T-helper 22 cell (primary cell): Measurements from ENCODE around the gene DPH2.

ENCODE experiments used
- DNase-seq: peaks from one replicate; pipeline ENCODE4 v3.0.0-alpha.2; 2020; ENCODE audit warnings: low read depth

The DPH2 gene

DNA sequence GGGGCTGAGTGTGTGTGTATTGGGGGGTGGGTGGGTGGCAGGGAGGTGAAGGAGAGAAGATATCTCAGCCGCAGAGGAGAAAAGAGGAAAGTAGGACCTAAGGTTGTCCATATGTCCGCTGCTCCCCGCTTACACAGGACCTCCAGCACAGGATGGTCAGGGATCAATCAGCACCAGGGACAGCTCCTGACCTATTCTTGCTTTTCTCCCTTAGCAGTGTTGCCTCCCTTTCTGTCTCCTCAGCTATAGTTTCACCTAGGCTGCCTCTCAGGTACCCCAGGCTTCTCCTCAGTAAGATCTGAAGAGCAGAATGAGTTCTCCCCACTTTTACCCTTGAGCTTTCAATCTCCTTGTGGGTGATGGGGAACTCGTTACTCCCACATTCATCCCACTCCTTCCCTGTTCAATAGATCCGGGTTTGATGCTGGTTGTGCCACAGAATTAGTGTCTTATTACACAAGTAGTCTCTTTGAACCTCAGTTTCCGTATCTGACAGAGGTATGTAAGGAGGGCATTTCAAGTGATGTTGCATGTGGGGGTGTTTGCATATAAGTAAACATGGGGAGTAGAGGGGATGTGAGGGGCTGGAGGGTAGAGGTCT, 1.4 kb upstream of the DPH2 start:
- DNase-seq: no peak

DNA sequence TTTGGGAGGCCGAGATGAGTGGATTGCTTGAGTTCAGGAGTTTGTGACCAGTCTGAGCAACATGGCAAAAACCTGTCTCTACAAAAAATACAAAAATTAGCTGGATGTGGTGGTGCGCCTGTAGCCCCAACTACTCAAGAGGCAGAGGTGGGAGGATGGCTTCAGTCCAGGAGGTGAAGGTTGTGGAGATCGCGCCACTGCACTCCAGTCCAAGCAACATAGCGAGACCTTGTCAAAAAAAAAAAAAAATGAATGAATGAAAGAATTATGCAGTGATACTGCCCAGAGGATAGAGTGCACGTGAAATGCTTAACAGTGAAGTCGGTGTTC, 429 bp upstream of the DPH2 start:
- no peak for DNase-seq

DNA sequence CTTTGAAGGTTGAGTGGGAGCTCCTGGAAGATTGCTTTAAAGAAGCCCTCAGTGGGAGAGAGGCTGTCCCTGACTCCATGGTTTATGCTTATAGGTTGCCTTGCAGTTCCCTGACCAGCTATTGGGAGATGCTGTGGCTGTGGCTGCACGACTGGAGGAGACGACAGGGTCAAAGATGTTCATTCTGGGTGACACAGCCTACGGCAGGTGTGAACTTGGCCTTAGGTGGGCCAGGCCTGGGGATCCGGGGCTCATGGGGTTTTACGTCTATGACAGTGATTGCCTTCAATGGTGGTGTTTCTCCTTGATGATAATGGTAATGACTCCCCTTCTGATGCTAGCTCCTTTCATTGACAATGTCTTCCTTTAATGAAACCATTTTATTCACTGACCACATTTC, 692 bp downstream of the DPH2 start:
- DNase-seq: no peak

DNA sequence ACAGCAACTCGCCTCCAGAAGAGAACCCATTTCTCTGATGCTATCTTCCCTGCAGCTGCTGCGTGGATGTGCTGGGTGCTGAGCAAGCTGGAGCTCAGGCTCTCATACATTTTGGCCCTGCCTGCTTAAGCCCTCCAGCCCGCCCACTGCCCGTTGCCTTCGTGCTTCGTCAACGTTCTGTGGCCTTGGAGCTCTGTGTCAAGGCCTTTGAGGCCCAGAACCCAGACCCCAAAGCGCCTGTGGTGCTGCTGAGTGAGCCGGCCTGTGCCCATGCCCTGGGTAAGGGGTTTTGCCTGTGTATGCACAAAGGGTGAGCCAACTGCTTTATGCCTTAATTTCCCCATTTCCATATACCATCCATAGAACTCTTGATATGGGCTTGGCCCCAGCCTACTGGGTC, 1.1 kb downstream of the DPH2 start:
- no peak for DNase-seq

DNA sequence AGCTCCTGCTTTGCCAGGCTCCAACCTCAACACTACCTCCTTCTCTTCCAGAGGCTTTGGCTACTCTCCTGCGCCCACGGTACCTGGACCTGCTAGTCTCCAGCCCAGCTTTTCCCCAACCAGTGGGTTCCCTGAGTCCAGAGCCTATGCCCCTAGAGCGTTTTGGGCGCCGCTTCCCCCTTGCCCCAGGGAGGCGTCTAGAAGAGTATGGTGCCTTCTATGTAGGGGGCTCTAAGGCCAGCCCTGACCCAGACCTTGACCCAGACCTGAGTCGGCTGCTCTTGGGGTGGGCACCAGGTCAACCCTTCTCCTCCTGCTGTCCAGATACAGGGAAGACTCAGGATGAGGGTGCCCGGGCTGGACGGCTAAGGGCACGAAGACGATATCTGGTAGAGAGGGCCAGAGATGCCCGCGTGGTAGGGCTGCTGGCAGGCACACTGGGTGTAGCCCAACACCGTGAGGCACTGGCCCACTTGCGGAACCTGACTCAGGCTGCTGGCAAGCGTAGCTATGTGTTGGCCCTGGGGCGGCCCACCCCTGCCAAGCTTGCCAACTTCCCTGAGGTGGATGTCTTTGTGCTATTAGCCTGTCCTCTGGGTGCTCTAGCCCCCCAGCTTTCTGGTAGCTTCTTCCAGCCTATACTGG, 1.6 kb downstream of the DPH2 start:
- no peak for DNase-seq

DNA sequence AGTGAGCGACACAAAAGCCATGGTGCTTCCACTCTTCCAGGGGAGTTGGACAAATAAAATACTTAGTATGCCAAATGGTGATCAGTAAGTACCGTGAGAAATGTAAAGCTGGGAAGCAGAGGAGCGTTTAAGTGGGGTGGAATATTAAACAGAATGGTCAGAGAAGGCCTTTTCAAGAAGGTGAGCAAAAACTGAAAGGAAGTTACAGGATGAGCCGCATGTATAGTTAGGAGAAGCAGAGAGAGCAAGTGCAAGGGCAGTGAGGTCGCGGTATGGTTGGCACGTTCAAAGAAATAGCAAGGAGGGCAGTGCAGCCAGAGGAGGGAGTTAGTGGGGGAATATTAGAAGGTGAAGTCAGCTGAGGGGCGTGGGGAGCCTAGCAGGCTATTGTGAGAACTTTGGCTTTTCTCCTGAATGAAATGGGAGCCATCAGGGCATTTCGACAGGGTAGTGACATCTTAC, 4.2 kb downstream of the DPH2 start:
- no peak for DNase-seq

DNA sequence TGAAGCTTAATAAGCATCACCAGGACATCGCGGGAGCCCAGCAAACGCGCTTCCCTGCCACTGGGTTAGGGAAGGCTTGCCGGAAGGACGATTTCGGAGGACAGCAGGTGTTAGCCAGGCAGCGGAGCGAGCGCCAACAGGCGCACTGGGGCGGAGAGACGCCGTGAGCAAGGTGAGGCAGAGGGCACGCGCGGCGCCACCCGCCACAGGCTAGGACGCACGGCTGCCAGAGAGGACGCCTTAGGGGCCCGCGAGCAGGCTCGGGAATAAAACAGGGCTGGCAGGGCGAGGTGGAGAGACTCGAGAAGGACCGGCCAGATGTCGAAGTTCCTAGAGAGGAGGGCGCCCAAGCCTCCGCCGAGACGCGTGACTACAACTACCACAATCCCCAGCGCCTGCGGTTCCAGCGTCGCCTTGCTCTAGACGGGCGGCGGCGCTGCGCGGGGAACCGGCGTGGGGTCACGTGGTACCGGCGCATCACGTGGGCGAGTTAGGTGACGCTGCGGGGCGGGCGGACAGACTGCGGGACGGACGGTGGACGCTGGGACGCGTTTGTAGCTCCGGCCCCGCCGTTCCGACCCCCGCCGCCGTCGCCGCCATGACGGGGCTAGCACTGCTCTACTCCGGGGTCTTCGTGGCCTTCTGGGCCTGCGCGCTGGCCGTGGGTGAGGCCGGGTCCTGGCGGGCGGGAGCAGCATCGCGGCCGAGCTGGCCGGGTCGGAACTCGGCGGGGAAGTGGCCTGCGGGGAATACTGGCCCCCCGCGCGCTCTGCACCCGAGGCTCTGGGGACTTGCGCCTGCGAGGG, 4.8 kb downstream of the DPH2 start, which contains the start of gene ATP6V0B:
TSS of gene ATP6V0B (plus strand) at position 518 of the 806 bp plus-strand sequence. CDS start at position 599, 81 bp downstream.
- peak; percentile 89 for DNase-seq

DNA sequence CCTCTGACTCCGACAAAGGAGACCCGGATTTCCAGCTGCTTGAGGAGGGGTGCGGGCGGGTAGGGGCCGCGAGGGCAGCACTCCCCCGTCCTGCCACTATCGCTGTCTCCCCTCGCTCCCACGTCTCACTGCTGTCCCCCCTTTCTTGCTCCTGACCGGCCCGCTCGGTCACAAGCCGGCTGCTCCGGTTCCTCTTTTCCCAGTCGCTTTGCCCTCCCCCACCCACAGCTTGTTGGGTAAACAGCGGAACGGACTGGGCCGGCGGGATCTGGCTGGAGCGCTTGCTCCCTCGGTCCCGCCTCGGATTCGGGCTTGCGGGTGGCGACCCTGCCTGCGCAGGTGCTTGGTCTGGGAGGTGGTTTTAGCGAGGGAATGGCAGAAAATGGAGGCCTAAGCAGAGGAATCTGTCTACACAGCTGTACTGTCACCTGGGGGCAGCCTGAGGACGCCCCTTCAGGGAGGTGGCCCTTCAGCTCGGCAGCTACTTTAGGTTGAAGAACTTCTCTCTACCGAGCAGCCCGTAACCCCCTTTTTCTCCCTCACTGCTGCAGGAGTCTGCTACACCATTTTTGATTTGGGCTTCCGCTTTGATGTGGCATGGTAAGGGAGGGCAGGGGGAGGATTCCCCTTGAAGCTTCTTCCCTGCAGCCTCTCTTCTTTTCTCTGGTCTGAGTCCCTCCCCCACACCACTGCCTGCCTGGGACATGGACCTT, 5.6 kb downstream of the DPH2 start:
- DNase-seq: peak; percentile 18

DNA sequence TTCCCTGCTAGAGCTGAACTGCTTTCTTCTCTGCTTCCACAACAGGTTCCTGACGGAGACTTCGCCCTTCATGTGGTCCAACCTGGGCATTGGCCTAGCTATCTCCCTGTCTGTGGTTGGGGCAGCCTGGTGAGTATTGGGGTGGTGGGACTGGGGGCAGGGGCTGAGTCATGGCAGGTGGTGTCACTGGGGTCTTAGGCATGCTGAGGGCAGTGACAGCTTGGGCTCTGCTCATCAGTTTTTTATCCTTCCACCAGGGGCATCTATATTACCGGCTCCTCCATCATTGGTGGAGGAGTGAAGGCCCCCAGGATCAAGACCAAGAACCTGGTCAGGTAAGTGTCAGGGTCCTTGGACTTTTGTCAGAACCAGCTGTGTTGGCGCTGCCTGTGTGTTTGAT, 6.2 kb downstream of the DPH2 start:
- DNase-seq: no peak

DNA sequence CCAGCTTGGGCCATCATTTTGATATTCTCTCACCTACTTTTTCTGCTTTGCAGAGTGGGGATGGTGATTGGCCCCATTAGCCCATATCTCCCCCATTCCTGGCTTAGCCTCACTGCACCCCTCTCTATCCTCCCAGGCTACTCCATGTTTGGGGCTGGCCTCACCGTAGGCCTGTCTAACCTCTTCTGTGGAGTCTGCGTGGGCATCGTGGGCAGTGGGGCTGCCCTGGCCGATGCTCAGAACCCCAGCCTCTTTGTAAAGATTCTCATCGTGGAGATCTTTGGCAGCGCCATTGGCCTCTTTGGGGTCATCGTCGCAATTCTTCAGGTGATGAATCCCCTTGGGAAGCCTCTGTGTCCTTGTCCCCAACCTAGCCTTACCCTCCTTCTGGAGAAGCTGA, 7.1 kb downstream of the DPH2 start:
- DNase-seq: no peak

DNA sequence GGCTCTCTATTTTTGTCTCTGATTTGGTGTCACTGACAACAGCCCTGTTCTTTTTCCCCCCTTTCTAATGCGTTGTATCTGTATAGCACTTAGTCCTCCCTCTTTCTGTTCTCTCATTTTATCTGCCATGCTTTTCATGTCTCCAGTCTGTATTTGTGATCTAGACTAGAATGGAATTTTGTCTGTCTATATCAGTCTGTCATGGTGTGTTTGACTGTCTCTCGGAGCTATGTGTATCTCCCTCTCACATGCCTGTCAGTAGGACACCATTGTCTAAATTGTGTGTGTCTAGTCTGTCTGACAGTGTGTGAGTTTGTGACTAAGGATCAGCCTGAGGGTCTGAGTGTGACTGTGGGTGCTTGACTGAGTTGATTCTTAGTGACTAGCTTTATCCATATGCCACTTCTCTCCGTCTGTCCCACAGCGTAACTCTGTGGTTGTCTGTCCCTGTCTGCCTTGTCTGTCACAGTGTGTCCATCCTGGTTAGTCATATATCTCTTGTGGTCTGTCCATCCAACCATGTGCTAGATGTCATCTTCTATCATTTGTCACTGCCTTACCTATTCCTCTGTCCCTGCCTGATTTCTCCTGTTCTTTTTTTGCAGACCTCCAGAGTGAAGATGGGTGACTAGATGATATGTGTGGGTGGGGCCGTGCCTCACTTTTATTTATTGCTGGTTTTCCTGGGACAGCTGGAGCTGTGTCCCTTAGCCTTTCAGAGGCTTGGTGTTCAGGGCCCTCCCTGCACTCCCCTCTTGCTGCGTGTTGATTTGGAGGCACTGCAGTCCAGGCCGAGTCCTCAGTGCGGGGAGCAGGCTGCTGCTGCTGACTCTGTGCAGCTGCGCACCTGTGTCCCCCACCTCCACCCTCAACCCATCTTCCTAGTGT, 7.8 kb downstream of the DPH2 start:
- no peak for DNase-seq

DNA sequence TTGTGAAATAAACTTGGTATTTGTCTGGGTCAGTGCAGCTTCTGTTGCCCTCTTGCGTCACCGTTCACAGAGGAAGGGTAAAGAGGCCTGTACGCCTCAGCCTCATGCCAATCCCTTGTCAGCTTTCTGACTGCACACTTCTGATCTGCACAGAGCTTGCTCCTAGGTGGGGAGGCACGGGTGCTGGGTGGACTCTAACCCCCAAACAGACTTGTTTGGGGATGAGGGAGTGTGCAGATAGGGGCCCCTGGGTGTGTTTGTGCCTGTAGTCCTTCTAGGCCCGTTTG, 8.4 kb downstream of the DPH2 start:
- no peak for DNase-seq

DNA sequence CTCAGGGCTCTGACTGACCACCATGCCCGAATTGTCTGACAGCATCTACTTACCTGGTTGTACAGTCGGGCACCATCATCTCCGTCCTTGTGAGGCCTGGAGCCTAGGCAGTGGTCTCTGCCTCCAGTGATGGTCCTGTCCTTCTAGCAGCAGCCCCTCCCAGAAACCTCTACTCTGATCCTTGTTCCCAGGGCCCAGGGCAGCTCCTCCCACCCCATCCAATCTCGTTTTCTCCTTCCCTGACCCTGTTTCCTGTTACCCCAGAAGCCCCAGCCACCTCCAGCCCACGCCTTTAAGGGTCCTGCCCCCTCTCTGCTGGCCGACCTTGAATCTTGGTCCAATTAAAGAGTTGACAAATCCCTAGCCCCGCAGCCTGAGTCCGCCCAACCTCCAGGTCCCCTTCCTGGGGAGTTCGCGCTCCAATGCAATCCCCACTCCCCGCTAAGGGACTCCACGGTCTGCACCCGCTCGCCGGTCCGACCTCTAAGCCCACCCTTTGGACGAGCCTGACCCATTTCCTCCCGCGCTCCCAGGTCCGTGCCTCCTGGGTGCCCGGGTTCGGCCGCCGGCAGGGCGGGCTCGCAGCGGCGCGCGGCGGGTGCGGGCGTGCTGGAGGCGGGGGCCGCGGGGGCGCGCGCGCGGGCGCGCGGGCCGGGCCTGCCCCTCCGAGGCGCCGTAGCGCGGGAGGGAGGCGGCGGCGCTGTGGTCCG, 8.9 kb downstream of the DPH2 start, which contains the start of gene B4GALT2:
TSS of gene B4GALT2 (plus strand) at position 660 of the 710 bp plus-strand sequence. CDS start 1,951 bp downstream, outside the sequence.
- DNase-seq: no peak

DNA sequence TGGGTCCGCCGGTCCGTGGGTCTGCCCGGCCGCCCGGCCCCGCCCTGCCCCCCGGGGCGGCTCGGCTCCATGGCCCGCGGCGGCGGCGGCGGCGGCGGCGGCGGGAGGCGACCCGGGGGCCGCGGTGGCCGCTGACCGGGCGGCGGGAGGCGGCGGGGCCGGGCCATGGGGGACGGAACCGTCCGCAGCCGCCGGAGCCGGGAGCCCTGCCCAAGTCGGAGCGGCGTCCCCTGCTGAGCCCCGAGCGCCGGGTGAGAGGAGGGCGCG, 9.4 kb downstream of the DPH2 start:
- DNase-seq: no peak

DNA sequence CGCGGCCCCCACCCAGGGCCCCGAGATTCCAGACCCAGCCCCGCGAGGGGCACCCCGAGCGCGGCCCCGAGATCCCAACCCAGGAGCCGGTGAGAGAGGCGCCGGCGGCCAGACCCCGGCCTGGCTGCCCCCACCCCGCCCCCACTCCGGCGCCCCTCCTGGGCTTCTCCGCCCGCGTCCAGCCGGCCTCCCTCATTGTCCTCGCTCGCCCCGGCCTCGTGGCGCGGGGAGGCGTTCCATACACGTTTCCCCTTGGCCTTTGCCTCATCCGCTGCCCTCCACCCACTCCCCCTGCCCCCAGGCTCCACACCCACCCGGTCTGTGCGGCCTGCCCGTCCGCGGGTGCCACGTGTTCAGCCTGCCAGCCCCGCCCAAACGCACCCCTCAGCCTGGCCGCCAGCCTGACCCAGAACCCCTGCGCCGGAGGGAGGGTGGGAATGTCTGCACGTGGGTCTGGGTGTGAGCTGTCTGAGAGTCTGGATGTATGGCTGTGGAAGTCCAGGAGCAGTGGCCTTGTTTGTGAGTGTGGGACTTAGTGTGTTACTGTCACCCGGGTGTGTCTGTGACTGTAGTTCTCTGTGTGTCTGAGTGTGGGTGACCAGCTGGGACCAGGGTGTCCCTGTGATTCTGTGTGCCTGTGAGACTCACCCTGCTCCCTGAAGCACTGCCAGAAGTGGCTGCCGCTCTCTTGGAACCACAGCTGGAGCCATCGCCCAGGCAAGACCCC, 9.9 kb downstream of the DPH2 start:
- no peak for DNase-seq

DNA sequence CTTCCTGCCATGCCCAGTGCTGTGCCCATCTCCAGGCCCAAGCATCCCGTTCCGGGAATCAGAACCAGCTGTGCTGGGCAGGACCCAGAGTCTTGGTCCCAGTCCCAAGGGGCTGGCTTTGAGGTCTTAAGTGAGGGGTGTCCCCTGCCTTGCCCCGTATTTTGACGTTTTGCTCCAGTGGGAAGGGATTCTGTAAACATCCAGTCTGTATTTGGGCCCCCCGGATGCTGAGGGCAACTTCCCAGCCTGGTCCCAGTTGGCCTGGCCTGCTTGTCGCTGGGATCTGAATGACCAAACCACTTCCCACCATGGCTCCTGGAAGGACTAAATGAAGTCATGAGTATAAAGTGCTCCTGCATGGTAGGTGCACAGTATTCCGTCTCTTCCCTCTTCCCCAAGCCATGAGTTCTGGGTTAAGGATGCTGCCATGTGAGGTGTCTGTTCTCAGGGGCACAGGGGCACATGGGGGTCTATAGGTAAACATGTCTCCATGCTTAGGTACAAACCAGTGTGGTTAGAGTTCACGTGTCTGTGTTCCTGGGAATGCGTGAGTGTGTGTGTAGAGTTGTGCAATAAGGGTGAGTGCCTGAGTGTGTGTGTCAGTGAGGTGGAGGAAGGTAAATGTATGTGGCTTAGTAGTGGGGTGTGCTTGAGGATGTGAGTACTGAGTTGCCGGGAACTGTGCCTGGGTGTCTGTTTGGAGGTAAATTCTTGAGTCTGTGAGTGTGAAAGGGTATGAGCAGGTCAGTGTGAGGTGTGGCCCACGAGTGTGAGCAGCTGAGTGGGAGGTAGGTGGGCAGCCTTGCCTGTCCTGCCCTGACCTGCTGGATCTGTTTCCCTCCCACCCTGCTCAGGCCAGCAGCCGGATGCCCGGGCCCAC, 10.7 kb downstream of the DPH2 start:
- no peak for DNase-seq

DNA sequence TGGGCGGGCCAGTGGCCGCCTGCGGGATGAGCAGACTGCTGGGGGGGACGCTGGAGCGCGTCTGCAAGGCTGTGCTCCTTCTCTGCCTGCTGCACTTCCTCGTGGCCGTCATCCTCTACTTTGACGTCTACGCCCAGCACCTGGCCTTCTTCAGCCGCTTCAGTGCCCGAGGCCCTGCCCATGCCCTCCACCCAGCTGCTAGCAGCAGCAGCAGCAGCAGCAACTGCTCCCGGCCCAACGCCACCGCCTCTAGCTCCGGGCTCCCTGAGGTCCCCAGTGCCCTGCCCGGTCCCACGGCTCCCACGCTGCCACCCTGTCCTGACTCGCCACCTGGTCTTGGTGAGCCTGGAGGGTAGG, 11.3 kb downstream of the DPH2 start:
- DNase-seq: no peak

DNA sequence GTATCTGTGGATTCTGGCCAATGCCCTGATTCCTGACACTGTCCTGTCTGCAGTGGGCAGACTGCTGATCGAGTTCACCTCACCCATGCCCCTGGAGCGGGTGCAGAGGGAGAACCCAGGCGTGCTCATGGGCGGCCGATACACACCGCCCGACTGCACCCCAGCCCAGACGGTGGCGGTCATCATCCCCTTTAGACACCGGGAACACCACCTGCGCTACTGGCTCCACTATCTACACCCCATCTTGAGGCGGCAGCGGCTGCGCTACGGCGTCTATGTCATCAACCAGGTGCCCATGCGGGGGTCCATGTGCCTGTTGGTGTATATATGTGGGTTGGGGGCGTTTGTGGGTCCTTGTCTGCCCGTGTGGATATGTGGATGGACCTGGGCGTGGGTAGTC, 11.8 kb downstream of the DPH2 start:
- DNase-seq: no peak

DNA sequence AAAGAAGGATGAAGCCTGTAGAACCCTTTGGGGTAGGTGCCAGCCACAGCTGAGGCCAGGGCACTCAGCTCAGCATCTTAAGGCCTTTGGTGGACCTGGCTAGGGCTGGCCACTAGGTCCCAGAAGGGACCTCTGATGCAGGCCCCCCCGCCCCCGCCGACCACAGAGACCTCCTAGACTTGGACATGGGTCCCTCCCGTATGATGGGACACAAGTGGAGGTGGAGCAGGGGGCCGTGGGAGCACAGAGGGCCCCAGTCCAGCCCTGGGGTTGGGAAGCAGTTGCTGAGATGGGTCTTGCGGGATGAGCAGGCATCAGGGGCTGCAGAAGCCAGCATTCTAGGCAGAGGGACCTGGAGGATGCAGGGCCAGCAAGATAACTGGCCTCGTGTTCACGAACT, 12.4 kb downstream of the DPH2 start:
- no peak for DNase-seq

DNA sequence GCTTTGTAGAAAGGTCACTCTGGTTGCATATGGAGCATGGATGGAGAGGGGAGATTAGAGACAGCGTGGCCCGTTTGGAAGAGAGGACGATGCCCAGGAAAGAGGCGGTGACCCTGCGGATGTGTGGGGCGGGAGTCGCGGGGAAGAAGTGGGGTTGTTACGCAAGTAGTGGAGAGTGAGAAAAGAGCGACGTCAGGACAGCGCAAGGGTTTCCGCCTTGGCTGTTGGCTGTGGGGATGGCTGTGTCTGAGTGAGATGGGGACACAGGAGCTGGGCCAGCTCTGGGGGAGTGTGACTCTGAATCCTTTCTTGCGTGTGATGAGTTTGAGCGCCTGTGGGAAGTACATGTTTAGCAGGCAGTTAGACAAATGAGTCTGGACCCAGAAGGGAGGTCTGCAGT, 13.0 kb downstream of the DPH2 start:
- no peak for DNase-seq
